C4-2B (cell line): ENCODE data around the gene EXOC3L2.

Experiments used
- H3K27ac ChIP-seq: fragments of 450-650 bp; 2 replicates; pipeline ENCODE4 v1.5.1; 2017
- CTCF ChIP-seq: fragments of 450-650 bp; conservative IDR thresholded peaks from 2 replicates; pipeline ENCODE4 v1.5.1; 2017; ENCODE audit warnings: mild to moderate bottlenecking
- ZFX ChIP-seq: fragments of 450-650 bp; IDR thresholded peaks from 2 replicates; pipeline ENCODE4 v1.6.1; 2017

Gene EXOC3L2

GRCh38 chr19:45245334-45245787, at the start of gene EXOC3L2:
Gene EXOC3L2, minus strand, starts transcription at chr19:45245407. Its CDS starts 6,362 bp downstream, at chr19:45239045.
- TF ChIP-seq CTCF (no peak), ZFX (no peak)
- no peak within 1 kb of the TSS for H3K27ac ChIP-seq

DNA sequence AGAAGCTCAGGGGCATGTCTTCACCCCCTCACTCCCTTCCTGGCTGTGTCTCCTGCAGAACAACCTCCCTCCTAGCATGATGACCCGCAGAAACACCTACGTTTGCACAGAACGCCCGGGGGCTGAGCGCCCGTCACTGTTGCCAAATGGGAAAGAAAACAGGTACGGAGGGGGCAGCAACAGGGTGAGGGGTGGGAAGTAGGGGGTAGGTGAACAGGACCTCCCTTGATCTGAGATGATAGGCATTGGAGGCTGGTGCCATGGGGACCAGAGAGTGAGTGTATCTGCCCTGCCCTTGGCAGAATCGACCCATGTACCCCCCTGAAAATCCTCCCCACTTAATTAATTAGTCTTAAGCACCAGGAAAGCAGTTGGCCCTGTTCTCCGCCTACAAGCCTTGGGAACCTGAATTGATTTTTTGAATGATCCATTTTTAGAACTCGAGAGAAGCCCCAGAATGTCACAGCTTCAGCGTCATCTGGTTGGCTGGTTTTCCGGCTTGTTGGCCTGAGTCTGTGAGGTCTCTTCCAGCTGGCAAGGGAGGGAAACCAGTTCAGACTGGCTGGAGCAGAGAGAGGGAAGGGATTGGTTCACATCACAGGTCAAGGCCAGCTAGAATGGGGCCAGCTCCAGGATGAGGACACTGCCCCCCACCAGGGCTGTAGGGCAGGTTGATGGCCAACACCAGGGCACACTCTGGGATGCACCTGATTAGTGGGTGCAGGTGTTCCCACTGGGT, 49.3 kb upstream of the EXOC3L2 start:
- no peak overlapping the region for H3K27ac ChIP-seq
- no peak for TF ChIP-seq CTCF
- TF ChIP-seq ZFX, result no peak

- TF ChIP-seq ZFX, result no peak
- TF ChIP-seq CTCF, result no peak
- H3K27ac ChIP-seq, result no peak overlapping the region
These were observed 48.5 kb upstream of the EXOC3L2 start for GRCh38 chr19:45293682-45294081.

GRCh38 chr19:45291834-45292233, 46.6 kb upstream of the EXOC3L2 start:
- H3K27ac ChIP-seq, result no peak overlapping the region
- TF ChIP-seq CTCF (no peak), ZFX (no peak)

DNA sequence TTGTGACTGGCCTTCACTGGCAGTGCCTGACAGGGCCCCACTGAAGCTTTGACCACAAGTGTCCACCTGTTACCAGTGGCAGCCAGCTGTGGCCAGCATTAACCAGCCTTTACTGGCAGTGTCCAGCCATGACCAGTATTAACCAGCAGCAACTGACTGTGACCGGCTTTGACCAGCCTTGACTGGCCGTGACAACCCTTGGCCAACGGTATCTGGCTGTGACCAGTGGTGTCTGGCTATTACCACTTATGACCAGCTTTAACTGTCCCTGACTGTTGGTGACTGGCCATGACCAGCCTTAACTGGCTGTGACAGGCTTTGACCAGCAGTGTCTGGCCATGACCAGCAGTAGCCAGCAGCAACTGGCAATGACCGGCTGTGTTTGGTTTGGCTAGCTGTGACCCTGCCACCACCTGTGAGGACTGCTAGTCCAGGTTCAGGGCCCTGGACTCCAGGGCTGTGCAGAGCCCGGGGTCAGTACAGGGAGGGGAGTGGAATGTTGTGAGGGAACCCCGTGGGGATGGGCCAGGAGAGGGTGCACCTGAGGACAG, 45.2 kb upstream of the EXOC3L2 start:
- no peak for TF ChIP-seq CTCF
- no peak for TF ChIP-seq ZFX
- no peak overlapping the region for H3K27ac ChIP-seq

DNA sequence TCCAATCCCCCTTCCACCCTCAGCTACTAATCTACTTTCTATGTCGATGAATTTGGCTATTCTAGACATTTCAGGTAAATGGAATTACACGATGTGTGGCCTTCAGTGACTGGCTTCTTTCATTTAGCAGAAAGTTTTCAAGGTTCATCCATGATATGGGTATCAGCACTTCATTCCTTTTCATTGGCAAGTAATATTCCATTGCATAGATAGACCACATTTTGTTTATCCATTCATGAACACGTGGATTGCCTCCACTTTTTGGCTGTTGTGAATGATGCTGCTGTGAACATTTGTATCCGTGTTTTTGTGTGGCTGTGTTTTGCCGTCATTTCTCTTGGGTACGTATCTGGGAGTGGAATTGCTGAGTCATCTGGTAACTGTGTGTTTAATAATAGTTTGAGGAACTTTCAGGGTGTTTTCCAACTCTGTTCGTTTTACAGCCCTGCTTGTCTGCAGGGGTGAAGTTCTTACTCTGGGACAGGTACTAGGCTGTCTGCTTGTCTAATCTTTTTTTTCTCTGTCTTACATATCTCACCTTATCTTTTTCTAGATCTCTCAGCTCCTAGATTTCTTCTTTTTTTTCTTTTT, 38.3 kb upstream of the EXOC3L2 start:
- no peak overlapping the region for H3K27ac ChIP-seq
- TF ChIP-seq CTCF (no peak), ZFX (no peak)

GRCh38 chr19:45280471-45280961, 35.3 kb upstream of the EXOC3L2 start:
- no peak overlapping the region for H3K27ac ChIP-seq
- TF ChIP-seq ZFX (no peak), CTCF (no peak)
